Right hindlimb (tissue), 1 donor: ENCODE data around the gene CAST.
"Not testable (repeated sequence)": the region's sequence is repeated elsewhere in the genome, so short reads cannot be mapped to it uniquely, and the experiment has no call there.

Source experiments
- DNase-seq: peaks from one replicate; pipeline ENCODE4 v3.0.0-alpha.2; 2018

CAST gene

GRCh38 chr5:96785326-96786109 lies 123.3 kb downstream of the CAST start:
- DNase-seq: no peak

GRCh38 chr5:96788112-96788749 lies 126.1 kb downstream of the CAST start:
- DNase-seq: peak; percentile 29

- no peak for DNase-seq
These were observed 127.7 kb downstream of the CAST start for GRCh38 chr5:96789794-96790330.

- no peak for DNase-seq
These were observed 128.9 kb downstream of the CAST start for GRCh38 chr5:96790961-96791504.

- no peak for DNase-seq
These were observed 132.6 kb downstream of the CAST start for GRCh38 chr5:96794757-96795156.

GRCh38 chr5:96795626-96796025 lies 133.4 kb downstream of the CAST start:
- no peak for DNase-seq

GRCh38 chr5:96796434-96796833 lies 134.3 kb downstream of the CAST start:
- DNase-seq: no peak

GRCh38 chr5:96801718-96802117 lies 139.5 kb downstream of the CAST start:
- DNase-seq: not testable (repeated sequence)

GRCh38 chr5:96807075-96807654 lies 145.0 kb downstream of the CAST start:
- peak; percentile 86 for DNase-seq

- DNase-seq: no peak
These were observed 146.3 kb downstream of the CAST start for GRCh38 chr5:96808541-96808828.

- DNase-seq: no peak
These were observed 146.8 kb downstream of the CAST start for GRCh38 chr5:96808868-96809558.

GRCh38 chr5:96809921-96810320 lies 147.7 kb downstream of the CAST start:
- no peak for DNase-seq

- no peak for DNase-seq
These were observed 150.7 kb downstream of the CAST start for GRCh38 chr5:96812851-96813250.

GRCh38 chr5:96814041-96814440 lies 151.9 kb downstream of the CAST start:
- no peak for DNase-seq

GRCh38 chr5:96816411-96816939 lies 154.3 kb downstream of the CAST start:
- no peak for DNase-seq

GRCh38 chr5:96816991-96817390 lies 154.8 kb downstream of the CAST start:
- no peak for DNase-seq

- peak; percentile 39 for DNase-seq
These were observed 155.3 kb downstream of the CAST start for GRCh38 chr5:96817506-96817905.

GRCh38 chr5:96818125-96818788 lies 156.1 kb downstream of the CAST start:
- DNase-seq: no peak

GRCh38 chr5:96819806-96820205 lies 157.6 kb downstream of the CAST start:
- DNase-seq: no peak

GRCh38 chr5:96821260-96821916 lies 159.2 kb downstream of the CAST start:
- no peak for DNase-seq

- no peak for DNase-seq
These were observed 160.7 kb downstream of the CAST start for GRCh38 chr5:96822686-96823459.
